Stimulated activated CD4-positive, alpha-beta T cell treated with anti-CD3 and anti-CD28 coated beads, Interleukin-4, amount 100 ng/mL, for 4 hours (primary cell): ENCODE measurements around the gene WDR53.
"Not testable (repeated sequence)": the region's sequence is repeated elsewhere in the genome, so short reads cannot be mapped to it uniquely, and the experiment has no call there.

Source experiments
- DNase-seq, 2 experiments: peaks; one replicate each; pipeline ENCODE4 v3.0.0-alpha.2; 2020

Gene WDR53

DNA sequence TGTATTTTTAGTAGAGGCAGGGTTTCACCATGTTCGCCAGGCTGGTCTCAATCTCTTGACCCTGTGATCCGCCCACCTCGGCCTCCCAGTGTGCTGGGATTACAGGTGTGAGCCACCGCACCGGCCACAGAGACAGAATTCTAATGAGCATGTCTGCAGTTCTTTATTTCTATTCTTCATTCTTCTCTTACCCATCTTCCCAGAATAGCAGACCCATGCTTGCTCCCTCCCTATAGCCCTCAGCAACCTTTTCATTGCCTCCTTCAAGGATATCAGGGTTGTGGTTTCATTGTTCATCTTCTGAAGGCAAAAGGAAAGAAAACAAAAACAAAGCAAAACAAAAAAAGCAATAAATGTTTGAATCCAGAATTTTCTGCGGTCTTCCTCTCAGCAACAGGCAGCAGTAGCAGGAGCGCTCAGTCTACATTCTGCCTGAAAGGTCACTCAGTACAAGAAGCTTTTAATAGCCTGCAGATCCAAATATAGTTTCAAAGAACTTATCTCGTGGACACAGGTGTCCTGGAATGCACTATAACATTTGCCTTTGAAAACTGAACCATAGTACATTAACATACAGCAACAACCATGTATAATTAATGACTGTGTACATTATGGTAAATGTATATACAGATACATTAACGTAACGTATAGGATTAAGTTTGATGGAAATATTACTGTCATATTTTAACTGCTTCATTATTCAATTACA lies 53.3 kb downstream of the WDR53 start, which contains the start of gene SMCO1:
SMCO1 (minus strand) TSS at position 434 of the 709 bp plus-strand sequence; CDS start at position 297, 137 bp downstream.
- DNase-seq: no peak

DNA sequence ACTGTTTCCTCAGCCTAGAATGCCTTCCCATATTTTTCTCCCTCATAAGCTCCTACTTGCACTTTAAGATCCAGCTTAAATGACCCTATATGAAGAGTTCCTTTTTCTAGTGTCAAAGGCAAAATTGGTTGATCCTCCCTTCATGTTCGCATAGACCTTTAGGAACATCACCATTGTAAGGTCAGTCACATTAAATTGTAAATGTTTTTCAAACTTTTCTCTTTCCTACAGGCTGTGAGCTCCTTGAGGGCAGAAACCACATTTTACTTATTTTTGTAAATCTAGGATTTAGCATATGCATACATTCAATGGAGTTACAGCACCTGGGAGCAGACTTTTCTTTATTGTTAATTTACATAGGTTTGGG lies 54.0 kb downstream of the WDR53 start:
- no peak for DNase-seq

DNA sequence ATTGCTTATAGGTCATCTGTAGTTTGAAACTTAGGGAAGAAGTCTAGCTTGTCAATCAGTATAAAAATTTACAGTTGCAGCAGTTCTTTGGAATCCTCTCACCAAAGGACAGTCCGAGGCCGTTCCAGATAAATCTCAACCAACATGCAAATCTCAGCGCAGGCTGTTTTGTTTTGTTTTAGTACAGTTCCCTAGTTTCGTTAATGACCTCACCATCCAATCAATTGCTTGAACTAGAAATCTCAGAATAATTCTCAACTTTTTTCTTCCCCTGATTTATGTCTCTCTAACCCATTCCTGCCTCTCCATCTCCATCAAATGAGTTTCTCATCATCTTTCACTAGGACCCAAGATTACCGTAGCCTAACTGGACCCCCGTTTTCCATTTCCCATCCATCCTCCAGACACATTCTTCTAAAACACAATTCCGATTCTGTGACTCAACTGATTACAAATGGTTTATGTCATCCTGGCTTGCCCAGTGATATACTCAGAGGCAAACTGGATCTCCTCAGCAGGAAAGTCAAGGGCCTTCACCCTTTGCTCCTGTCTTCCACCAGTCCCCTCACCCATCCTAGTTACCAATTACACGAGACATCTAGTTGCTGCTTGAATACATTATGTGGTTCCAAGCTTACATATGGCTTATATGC lies 54.5 kb downstream of the WDR53 start:
- DNase-seq: no peak

DNA sequence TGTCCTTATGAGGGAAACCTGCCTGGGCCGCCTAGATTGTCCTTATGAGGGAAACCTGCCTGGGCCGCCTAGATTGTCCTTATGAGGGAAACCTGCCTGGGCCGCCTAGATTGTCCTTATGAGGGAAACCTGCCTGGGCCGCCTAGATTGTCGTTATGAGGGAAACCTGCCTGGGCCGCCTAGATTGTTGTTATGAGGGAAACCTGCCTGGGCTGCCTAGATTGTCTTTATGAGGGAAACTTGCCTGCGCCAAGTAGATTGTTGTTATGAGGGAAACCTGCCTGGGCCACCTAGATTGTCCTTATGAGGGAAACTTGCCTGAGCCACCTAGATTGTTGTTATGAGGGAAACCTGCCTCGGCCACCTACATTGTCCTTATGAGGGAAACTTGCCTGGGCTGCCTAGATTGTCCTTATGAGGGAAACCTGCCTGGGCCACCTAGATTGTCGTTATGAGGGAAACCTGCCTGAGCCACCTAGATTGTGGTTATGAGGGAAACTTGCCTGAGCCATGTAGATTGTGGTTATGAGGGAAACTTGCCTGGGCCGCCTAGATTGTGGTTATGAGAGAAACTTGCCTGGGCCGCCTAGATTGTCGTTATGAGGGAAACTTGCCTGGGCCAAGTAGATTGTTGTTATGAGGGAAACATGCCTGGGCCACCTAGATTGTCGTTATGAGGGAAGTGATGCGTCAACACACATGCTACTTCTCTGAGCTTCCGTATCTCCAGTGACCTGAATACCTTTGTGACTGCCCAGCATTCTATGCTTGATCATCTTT lies 56.5 kb downstream of the WDR53 start:
- DNase-seq: not testable (repeated sequence)

DNA sequence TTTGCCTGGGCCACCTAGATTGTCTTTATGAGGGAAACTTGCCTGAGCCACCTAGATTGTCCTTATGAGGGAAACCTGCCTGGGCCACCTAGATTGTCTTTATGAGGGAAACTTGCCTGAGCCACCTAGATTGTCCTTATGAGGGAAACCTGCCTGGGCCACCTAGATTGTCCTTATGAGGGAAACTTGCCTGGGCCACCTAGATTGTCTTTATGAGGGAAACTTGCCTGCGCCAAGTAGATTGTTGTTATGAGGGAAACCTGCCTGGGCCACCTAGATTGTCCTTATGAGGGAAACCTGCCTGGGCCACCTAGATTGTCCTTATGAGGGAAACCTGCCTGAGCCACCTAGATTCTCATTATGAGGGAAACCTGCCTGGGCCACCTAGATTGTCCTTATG lies 57.2 kb downstream of the WDR53 start:
- not testable (repeated sequence) for DNase-seq

DNA sequence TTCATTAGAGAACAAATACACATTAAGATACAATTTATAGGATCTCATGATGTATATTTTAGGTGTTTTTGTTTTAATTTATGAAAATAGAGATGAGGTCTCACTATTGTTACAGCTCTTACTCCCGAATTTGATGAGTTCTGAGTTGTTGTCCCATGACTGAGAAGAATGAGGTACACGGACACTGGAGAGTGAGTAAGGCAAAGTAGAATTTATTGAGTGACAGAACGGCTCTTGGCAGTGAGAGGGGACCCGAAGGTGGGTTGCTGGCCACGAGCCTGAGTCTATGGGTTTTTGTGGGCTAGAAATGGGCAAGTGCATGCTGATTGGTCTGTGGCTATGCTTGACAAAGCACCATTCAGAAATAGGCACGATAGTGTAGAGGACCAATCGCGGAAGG lies 61.7 kb downstream of the WDR53 start:
- no peak for DNase-seq

DNA sequence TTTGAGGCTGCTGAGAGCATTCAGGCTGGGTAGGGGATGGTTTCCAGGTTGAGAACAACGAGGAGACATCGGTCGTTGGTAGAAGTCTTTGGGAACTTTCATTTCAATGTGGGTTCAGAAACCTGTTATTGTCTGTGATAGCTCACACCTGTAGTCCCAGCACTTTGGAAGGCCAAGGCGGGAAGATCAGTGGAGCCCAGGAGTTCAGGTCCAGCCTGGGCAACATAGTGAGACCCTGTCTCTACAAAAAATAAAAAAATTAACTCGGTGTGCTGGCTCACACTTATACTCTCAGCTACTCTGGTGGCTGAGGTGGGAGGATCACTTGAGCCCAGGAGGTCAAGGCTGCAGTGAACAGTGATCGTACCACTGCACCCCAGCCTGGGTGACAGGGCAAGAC lies 63.8 kb downstream of the WDR53 start:
- no peak for DNase-seq
